Measurements from ENCODE around the gene PHF21A.

PHF21A gene

DNA sequence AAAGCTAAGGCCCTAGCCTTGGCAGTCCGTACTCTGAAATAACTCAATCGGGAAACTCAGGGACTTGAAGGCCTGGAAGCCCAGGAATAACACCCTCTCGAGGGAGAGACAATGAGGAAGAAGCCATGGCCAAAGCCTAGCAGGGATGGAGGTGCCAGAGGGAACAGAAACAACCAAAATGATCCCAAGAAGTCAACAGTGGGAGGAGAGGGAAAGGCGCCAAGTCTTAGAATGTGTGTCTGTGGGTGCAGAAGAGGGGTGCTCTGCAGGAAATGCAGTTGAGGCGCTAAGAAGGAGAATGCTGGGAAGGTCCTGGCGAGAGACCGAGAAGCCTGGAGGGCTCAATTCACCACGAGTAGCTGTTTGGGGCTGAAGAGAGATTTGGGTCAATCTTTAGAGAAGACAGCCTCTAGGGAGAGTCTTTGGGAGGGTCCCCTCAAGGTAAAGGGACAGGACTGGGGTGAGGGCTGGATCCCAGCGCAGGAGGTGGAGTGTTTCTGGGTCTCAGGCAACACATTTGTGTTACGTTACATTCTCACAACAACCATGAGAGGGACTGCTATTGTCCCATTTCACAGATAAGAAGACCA, 236.6 kb downstream of the PHF21A start:
- DNase-seq (ENCODE audit: low read depth) = no peak
